ENCODE measurements around the gene SPAG8.

Gene SPAG8

DNA sequence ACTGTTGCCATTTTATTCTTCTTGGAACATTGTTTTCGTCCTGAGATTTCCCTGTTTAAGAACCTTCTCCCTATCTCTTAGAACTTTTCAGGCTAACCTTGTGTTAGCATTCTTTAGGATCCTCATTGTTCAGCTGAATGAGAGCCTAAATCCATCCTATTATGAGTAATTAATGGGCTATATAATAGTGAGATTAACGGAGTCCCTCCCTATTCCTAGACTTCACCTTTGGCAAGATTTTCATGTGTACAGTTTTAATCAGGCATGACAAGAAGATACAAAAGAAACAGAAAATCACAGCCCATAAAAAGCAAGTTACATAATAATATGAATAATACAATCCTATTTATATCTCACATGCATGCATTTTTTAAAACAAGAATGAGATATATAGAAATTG, 48.9 kb downstream of the SPAG8 start:
- ATAC-seq: no peak
- TF ChIP-seq ESRRG (CRISPR knock-in tag; IDR thresholded peaks at IDR 0.05) (no peak), ZC3H10 (CRISPR knock-in tag; IDR thresholded peaks at IDR 0.05) (no peak)

- no peak for ATAC-seq
- TF ChIP-seq TCF4 (CRISPR knock-in tag; IDR thresholded peaks at IDR 0.05; ENCODE audit: borderline replicate concordance): no peak
- TF ChIP-seq TSHZ2 (CRISPR knock-in tag; IDR thresholded peaks at IDR 0.05): no peak
- TF ChIP-seq OSR1 (CRISPR knock-in tag; IDR thresholded peaks at IDR 0.05): no peak
- no peak for TF ChIP-seq CSRNP3 (CRISPR knock-in tag; IDR thresholded peaks at IDR 0.05)
- no peak for TF ChIP-seq ESRRG (CRISPR knock-in tag; IDR thresholded peaks at IDR 0.05)
- no peak for TF ChIP-seq ZNF565 (CRISPR knock-in tag; conservative IDR thresholded peaks at IDR 0.05; ENCODE audit: low read depth)
- no peak for TF ChIP-seq POU6F1 (CRISPR knock-in tag; IDR thresholded peaks at IDR 0.05; ENCODE audit: borderline replicate concordance, low read depth)
- no peak for TF ChIP-seq ZNF8 (CRISPR knock-in tag; IDR thresholded peaks at IDR 0.05)
- TF ChIP-seq RARB (CRISPR knock-in tag; IDR thresholded peaks at IDR 0.05): no peak
Observed at GRCh38 chr9:35760651-35761050, 51.4 kb downstream of the SPAG8 start.

DNA sequence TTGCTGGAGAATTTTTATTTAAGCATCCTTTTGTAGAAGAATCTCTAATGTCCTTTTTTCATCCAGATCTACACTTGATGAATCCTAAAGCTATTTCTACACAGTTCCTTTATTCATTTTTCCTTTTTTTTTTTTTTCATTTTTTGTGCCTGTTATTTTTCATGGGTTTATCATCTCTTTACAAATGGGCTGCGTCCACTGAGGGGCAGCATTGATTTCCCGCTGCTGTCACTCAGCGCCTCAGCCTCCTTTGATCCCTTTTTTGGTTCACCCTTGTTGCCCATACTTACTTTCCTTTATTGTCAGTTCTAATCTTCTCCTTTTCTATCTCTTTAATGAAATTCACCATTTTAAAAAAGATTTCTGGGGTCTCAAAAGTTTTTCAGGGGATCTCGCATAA, 52.3 kb downstream of the SPAG8 start:
- ATAC-seq: no peak
- TF ChIP-seq BACH2 (CRISPR knock-in tag; IDR thresholded peaks at IDR 0.05; ENCODE audit: borderline replicate concordance): no peak
- no peak for TF ChIP-seq PPARA (CRISPR knock-in tag; IDR thresholded peaks at IDR 0.05; ENCODE audit: borderline replicate concordance)
- TF ChIP-seq TOX (CRISPR knock-in tag; IDR thresholded peaks at IDR 0.05; ENCODE audit: borderline replicate concordance): no peak
- TF ChIP-seq, protein P1, sequence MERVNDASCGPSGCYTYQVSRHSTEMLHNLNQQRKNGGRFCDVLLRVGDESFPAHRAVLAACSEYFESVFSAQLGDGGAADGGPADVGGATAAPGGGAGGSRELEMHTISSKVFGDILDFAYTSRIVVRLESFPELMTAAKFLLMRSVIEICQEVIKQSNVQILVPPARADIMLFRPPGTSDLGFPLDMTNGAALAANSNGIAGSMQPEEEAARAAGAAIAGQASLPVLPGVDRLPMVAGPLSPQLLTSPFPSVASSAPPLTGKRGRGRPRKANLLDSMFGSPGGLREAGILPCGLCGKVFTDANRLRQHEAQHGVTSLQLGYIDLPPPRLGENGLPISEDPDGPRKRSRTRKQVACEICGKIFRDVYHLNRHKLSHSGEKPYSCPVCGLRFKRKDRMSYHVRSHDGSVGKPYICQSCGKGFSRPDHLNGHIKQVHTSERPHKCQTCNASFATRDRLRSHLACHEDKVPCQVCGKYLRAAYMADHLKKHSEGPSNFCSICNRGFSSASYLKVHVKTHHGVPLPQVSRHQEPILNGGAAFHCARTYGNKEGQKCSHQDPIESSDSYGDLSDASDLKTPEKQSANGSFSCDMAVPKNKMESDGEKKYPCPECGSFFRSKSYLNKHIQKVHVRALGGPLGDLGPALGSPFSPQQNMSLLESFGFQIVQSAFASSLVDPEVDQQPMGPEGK (CRISPR knock-in tag; IDR thresholded peaks at IDR 0.05; ENCODE audit: borderline replicate concordance): no peak
- TF ChIP-seq SNAI2 (CRISPR knock-in tag; IDR thresholded peaks at IDR 0.05): no peak
- no peak for TF ChIP-seq RARB (CRISPR knock-in tag; IDR thresholded peaks at IDR 0.05)
- no peak for TF ChIP-seq OSR1 (CRISPR knock-in tag; IDR thresholded peaks at IDR 0.05)
- no peak for TF ChIP-seq POU6F1 (CRISPR knock-in tag; IDR thresholded peaks at IDR 0.05; ENCODE audit: borderline replicate concordance, low read depth)
- TF ChIP-seq TCF4 (CRISPR knock-in tag; IDR thresholded peaks at IDR 0.05; ENCODE audit: borderline replicate concordance): no peak
- no peak for TF ChIP-seq ISL1 (CRISPR knock-in tag; IDR thresholded peaks at IDR 0.05)
- no peak for TF ChIP-seq ZNF565 (CRISPR knock-in tag; conservative IDR thresholded peaks at IDR 0.05; ENCODE audit: low read depth)
- no peak for TF ChIP-seq ZNF70 (CRISPR knock-in tag; IDR thresholded peaks at IDR 0.05)
- no peak for TF ChIP-seq TSHZ2 (CRISPR knock-in tag; IDR thresholded peaks at IDR 0.05)
- no peak for TF ChIP-seq GLIS3 (CRISPR knock-in tag; IDR thresholded peaks at IDR 0.05)
- TF ChIP-seq, protein P2, sequence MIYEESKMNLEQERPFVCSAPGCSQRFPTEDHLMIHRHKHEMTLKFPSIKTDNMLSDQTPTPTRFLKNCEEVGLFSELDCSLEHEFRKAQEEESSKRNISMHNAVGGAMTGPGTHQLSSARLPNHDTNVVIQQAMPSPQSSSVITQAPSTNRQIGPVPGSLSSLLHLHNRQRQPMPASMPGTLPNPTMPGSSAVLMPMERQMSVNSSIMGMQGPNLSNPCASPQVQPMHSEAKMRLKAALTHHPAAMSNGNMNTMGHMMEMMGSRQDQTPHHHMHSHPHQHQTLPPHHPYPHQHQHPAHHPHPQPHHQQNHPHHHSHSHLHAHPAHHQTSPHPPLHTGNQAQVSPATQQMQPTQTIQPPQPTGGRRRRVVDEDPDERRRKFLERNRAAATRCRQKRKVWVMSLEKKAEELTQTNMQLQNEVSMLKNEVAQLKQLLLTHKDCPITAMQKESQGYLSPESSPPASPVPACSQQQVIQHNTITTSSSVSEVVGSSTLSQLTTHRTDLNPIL (CRISPR knock-in tag; IDR thresholded peaks at IDR 0.05; ENCODE audit: low read depth): no peak
- no peak for TF ChIP-seq ZC3H10 (CRISPR knock-in tag; IDR thresholded peaks at IDR 0.05)
